Epithelial cell of esophagus (primary cell): ENCODE data around the gene CPSF7.
A peak's percentile ranks its signal among the peaks of the same experiment; 100 is the strongest.
"Not testable (repeated sequence)": the region's sequence is repeated elsewhere in the genome, so short reads cannot be mapped to it uniquely, and the experiment has no call there.

Source experiments
- DNase-seq: peaks from one replicate; pipeline ENCODE4 v3.0.0; 2010; ENCODE audit warnings: low read depth
- H3K4me3 ChIP-seq: 2 replicates; pipeline ENCODE4 v1.5.1; 2011; ENCODE audit warnings: mild to moderate bottlenecking, low read length, control low read depth
- CTCF ChIP-seq: IDR thresholded peaks from 2 replicates; pipeline ENCODE4 v1.5.1; 2011; ENCODE audit warnings: low read depth, mild to moderate bottlenecking, low read length, control low read depth, inconsistent platforms; ENCODE audit not compliant: insufficient read depth; ENCODE audit errors: missing control alignments

The CPSF7 gene

GRCh38 chr11:61473370-61474012 lies 43.7 kb upstream of the CPSF7 start:
- H3K4me3 ChIP-seq: no peak overlapping the region
- peak; percentile 65 for DNase-seq
- no peak for TF ChIP-seq CTCF

DNA sequence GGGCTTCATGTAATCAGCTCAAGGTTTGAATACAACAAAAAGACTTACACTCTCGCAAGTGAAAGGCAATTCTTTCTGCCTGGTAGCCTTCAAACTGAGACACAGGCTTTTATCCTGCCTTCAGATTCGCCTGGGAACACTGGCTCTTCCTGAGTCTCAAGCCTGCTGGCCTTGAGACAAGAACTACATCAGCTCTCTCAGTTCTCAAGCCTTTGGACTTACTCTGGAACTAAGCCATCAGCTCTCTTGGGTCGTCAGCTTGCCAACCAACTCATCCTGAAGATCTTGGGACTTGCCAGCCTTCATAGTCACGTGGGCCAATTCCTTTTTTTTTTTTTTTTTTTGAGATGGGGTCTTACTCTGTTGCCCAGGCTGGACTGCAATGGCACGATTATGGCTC lies 43.1 kb upstream of the CPSF7 start:
- TF ChIP-seq CTCF: no peak
- H3K4me3 ChIP-seq: no peak overlapping the region

GRCh38 chr11:61472282-61472681 lies 42.5 kb upstream of the CPSF7 start:
- no peak for DNase-seq
- no peak for TF ChIP-seq CTCF
- no peak overlapping the region for H3K4me3 ChIP-seq

More for the DNA sequence above, 43.1 kb upstream of the CPSF7 start:
- DNase-seq: no peak

- TF ChIP-seq CTCF: no peak
- H3K4me3 ChIP-seq: no peak overlapping the region
- no peak for DNase-seq
Measured at GRCh38 chr11:61468002-61468401, 38.2 kb upstream of the CPSF7 start.

DNA sequence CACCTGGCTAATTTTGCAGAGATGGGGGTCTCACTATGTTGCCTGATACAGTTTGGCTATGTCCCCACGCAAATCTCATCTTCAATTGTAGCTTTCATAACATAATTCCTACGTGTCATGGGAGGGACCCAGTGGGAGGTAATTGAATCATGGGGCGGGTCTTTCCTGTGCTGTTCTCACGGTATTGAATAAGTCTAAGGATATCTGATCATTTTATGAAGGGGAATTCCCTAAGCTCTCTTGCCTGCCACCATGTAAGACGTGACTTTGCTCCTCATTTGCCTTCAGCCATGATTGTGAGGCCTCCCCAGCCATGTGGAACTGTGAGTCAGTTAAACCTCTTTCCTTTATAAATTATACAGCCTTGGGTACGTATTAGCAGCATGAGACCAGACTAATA lies 37.8 kb upstream of the CPSF7 start:
- DNase-seq: peak; percentile 29
- not testable (repeated sequence) for H3K4me3 ChIP-seq

DNA sequence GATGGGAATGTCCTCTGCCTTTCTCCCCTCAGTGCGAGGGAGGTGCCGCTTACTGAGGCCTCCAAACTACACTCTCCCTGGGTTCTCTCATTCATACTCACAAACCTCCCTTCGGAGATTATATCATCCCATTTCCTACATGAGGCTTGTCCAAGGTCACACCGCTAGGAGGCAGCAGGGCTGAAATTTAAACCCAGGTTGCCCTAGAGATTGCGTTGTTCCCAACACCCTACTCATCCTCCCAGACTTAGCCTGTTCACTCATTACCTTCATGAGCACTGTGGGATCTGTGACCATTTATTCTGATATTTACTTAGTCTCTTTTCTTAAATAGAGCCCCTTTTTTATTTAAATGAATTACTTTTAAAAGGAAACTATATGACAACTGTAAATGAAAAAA lies 31.2 kb upstream of the CPSF7 start:
- no peak for TF ChIP-seq CTCF
- no peak for DNase-seq
- H3K4me3 ChIP-seq: no peak overlapping the region

GRCh38 chr11:61460474-61460881 lies 30.7 kb upstream of the CPSF7 start:
- H3K4me3 ChIP-seq: no peak overlapping the region
- DNase-seq: no peak
- TF ChIP-seq CTCF: no peak
